Uterus (tissue), 2 donors: ENCODE measurements around the gene IL12B.

ENCODE experiments used
- CTCF ChIP-seq, 4 experiments: fragments of 200-600 bp in 2 of 4; fragments of 450-650 bp in 2 of 4; sonication (generic) in 2 of 4; IDR thresholded peaks; one replicate each; pipeline ENCODE4 v1.5.1; 2016 to 2019; ENCODE audit warnings: antibody characterized with exemption in 4 of 4, mild to moderate bottlenecking in 2 of 4, moderate library complexity in 1 of 4
- POLR2A ChIP-seq, 2 donors: fragments of 450-650 bp; IDR thresholded peaks; one replicate each; pipeline ENCODE4 v1.6.1; 2016; ENCODE audit warnings: antibody characterized with exemption in 2 of 2, mild to moderate bottlenecking in 1 of 2, moderate library complexity in 1 of 2

- no peak for TF ChIP-seq CTCF (IDR thresholded peaks at IDR 0.05)
- no peak for TF ChIP-seq POLR2A (IDR thresholded peaks at IDR 0.05)
Measured at GRCh38 chr5:159324986-159325385, 5.3 kb downstream of the IL12B start.
